Measurements from ENCODE around the gene ZNF302. TPM values are rescaled to one million over a fixed set of nuclear protein-coding genes. Genes with fewer than 3 reads are reported as not detected.
A peak's percentile ranks its signal among the peaks of the same experiment; 100 is the strongest.
"Not testable (repeated sequence)": the region's sequence is repeated elsewhere in the genome, so short reads cannot be mapped to it uniquely, and the experiment has no call there.

The ZNF302 gene
- total RNA-seq, 8 experiments from 2014 or later: 32.0 to 51.6 (median 43.6) TPM

DNA sequence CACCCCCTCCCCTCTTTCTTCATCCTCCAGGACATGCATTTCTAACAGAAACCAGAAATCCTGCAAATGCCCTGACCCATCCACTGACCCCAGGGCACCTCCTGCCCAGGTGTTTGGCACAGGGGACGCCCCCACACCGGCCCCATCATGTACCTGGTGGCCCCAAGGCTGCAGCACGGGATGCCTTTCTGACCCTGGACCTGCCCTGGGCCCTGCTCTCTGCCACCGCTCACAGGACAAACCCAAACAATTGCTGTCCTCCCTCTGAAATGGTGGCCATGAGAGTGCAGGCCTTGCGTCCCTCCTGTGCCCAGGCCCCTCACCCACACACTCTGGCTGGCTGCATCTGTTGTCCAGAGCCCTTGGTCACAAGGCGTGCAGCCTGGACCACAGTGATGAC is 12.6 kb upstream of the ZNF302 start:
- Histone ChIP-seq H3K27ac (no peak overlapping the region), H3K4me1 (replicated peaks in 1 of 2) (no peaks in the 10 kb centered on the region), H3K4me3 (no peak overlapping the region)
- ATAC-seq (replicated peaks in 6 of 8): no peak
- 37% methylated on average over 3 of the region's 6 CpGs; no CpG with 5 or more reads in 9 of the 10 experiments for WGBS, 10 experiments
- in situ Hi-C loops (cut with MboI; ENCODE audit: low pct_unique_long_range_greater_than_20kb in 2 of 9, low sequenced_read_pairs in 9 of 9, unreplicated experiment in 9 of 9): no loop called here

DNA sequence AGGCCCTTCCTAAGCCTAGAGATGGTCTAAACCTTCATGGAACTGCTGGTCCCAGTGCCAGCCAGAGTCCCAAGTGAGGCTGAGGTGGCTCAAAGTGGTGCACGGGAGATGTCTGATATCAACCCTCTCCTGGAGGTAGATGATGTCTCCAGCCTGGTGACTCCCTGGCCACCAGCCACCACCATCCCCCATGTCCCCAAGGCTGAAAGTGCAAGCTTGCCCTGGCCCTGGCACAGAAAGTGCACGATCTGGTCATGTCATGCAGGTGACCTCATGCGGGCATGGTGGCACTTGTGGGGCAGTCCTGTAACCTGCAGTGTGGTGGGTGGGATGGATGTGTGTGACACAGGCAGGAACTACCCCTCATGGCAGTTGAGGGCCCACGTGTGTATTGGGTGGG is 12.2 kb upstream of the ZNF302 start:
- WGBS, 10 experiments: 65 to 86% methylated on average over 1 to 2 of the region's 4 CpGs; no CpG with 5 or more reads in 8 of the 10 experiments
- ATAC-seq (replicated peaks in 6 of 8); H3K4me3 ChIP-seq; H3K27ac ChIP-seq; in situ Hi-C loops (cut with MboI; ENCODE audit: low pct_unique_long_range_greater_than_20kb in 2 of 9, low sequenced_read_pairs in 9 of 9, unreplicated experiment in 9 of 9); H3K4me1 ChIP-seq (replicated peaks in 1 of 2): not testable (repeated sequence)

DNA sequence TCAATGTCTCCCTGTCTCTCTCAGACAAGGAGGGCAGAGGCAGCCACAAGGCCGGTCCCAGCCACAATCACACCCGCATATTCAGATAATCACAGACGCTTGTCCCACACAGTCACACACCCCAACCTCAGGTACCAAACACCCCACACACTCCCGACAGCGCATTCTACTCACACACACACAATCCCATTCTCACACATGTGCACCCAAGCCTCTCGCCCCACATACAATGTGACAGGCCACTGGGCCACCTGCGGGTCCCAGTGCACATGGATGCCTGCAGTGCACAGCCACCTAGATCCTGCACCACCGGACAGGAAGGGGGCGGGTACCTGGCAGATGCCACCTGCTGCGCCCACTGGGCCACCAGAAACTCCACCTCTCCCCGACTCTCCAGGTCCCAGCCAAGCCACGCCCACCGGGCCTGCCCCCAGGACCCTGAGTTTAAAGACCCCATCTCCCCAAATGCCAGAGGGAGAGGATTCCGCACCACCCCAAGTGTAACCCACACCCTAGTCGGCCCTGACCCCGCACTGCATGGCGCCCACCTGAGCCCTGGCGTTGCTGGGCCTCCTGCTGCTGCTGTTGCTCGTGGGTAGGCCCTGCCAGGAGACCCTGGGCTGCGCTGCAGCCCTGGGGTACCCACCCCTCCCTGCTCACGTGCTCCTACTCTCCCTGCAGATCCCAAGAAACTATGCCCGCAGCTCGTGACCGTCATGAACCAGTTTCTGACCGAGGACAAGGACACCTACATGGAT is 11.1 kb upstream of the ZNF302 start:
- WGBS, 10 experiments: 60 to 94% (median 80%) methylated on average over 1 to 11 of the region's 25 CpGs; no CpG with 5 or more reads in 3 of the 10 experiments
- in situ Hi-C loops (cut with MboI; ENCODE audit: low pct_unique_long_range_greater_than_20kb in 2 of 9, low sequenced_read_pairs in 9 of 9, unreplicated experiment in 9 of 9): no loop called here
- ATAC-seq (replicated peaks in 6 of 8): no peak
- H3K27ac ChIP-seq: no peak overlapping the region
- H3K4me3 ChIP-seq: no peak overlapping the region
- no peaks in the 10 kb centered on the region for H3K4me1 ChIP-seq (replicated peaks in 1 of 2)

DNA sequence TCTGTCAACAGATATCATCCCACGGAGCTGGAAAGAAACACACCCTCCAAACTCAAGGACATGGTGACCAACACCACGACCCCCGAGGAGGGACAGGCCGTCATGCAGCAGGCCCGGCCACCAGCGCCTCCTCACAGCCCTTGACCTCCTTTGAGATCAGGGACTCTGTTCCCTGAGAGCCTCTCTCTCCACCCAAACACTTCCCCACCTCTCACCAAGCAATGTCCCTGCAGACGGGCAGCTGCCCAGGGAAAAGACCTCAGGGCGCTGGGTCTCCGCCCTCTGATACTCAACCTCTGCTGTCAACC is 10.6 kb upstream of the ZNF302 start:
- peak in 3 of 8 experiments; percentile 16 to 59 (median 33) for ATAC-seq (replicated peaks in 6 of 8)
- Histone ChIP-seq H3K4me3 (no peak overlapping the region), H3K27ac (no peak overlapping the region), H3K4me1 (replicated peaks in 1 of 2) (no peaks in the 10 kb centered on the region)
- in situ Hi-C loops (cut with MboI; ENCODE audit: low pct_unique_long_range_greater_than_20kb in 2 of 9, low sequenced_read_pairs in 9 of 9, unreplicated experiment in 9 of 9): no loop called here
- 68 to 100% (median 100%) methylated on average over 1 to 4 of the region's 9 CpGs; no CpG with 5 or more reads in 7 of the 10 experiments for WGBS, 10 experiments

DNA sequence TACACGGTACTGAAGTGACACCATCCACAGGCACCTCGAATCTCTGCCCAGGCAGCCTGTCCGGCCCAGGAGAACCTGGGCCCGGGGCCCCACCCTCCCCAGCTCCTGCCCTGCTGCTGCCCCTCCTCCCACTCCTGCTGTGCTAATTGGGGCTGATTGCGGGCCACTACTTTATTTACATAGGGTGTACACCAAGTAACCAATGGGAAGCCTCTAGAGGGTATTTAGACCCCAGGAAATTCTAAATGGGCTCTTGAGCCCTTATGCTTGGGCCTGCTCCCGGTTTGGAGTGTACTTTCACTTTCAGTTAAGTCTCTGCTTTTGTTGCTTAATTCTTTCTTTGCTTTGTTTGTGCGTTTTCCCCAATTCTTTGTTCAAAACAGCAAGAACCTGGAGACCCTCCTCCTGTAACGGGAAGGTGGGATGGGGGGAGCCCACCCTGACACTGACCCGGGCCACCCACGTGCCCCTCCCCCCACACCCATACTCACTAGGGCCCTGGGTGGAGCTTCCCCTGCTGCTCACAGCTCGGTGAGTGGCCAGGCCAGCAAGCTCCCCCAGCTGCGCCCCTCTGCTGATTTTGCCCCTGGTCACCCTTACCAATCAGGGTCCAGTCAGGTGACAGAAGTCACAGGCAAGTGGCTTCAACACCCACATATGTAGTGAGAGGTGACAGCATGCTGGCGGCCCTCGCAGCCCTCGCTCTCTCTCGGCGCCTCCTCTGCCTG is 10.0 kb upstream of the ZNF302 start:
- peak in 3 of 8 experiments; percentile 48 to 72 (median 64) for ATAC-seq (replicated peaks in 6 of 8)
- in situ Hi-C loops (cut with MboI; ENCODE audit: low pct_unique_long_range_greater_than_20kb in 2 of 9, low sequenced_read_pairs in 9 of 9, unreplicated experiment in 9 of 9): no loop called here
- no peak overlapping the region for H3K27ac ChIP-seq
- 0 to 68% (median 28%) methylated on average over 1 to 8 of the region's 17 CpGs; no CpG with 5 or more reads in 6 of the 10 experiments for WGBS, 10 experiments
- no peak overlapping the region for H3K4me3 ChIP-seq
- no peaks in the 10 kb centered on the region for H3K4me1 ChIP-seq (replicated peaks in 1 of 2)

DNA sequence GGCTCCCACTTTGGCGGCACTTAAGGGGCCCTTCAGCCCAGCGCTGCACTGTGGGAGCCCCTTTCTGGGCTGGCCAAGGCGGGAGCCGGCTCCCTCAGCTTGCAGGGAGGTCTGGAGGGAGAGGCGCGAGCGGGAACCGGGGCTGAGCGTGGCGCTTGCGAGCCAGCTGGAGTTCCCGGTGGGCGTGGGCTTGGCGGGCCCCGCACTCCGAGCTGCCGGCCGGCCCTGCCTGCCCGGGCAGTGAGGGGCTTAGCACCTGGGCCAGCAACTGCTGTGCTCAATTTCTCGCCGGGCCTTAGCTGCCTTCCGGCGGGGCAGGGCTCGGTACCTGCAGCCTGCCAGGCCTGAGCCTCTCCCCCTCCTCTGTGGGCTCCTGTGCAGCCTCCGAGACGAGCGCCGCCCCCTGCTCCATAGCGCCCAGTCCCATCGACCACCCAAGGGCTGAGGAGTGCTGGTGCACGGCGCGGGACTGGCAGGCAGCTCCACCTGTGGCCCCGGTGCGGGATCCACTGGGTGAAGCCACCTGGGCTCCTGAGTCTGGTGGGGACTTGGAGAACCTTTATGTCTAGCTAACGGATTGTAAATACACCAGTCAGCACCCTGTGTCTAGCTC is 9.3 kb upstream of the ZNF302 start:
- WGBS, 10 experiments: 100% methylated on average over 2 of the region's 36 CpGs; no CpG with 5 or more reads in 9 of the 10 experiments
- H3K4me1 ChIP-seq (replicated peaks in 1 of 2); in situ Hi-C loops (cut with MboI; ENCODE audit: low pct_unique_long_range_greater_than_20kb in 2 of 9, low sequenced_read_pairs in 9 of 9, unreplicated experiment in 9 of 9); H3K4me3 ChIP-seq; ATAC-seq (replicated peaks in 6 of 8); H3K27ac ChIP-seq: not testable (repeated sequence)

DNA sequence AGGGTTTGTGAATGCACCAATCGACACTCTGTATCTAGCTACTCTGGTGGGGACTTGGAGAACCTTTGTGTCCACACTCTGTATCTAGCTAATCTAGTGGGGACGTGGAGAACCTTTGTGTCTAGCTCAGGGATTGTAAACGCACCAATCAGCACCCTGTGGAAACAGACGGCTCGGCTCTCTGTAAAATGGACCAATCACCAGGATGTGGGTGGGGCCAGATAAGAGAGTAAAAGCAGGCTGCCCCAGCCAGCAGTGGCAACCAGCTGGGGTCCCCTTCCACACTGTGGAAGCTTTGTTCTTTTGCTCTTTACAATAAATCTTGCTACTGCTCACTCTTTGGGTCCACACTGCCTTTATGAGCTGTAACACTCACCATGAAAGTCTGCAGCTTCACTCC is 8.8 kb upstream of the ZNF302 start:
- H3K27ac ChIP-seq; H3K4me3 ChIP-seq; H3K4me1 ChIP-seq (replicated peaks in 1 of 2); in situ Hi-C loops (cut with MboI; ENCODE audit: low pct_unique_long_range_greater_than_20kb in 2 of 9, low sequenced_read_pairs in 9 of 9, unreplicated experiment in 9 of 9); ATAC-seq (replicated peaks in 6 of 8): not testable (repeated sequence)
- no CpG with 5 or more reads among the region's 5 CpGs for WGBS, 10 experiments

DNA sequence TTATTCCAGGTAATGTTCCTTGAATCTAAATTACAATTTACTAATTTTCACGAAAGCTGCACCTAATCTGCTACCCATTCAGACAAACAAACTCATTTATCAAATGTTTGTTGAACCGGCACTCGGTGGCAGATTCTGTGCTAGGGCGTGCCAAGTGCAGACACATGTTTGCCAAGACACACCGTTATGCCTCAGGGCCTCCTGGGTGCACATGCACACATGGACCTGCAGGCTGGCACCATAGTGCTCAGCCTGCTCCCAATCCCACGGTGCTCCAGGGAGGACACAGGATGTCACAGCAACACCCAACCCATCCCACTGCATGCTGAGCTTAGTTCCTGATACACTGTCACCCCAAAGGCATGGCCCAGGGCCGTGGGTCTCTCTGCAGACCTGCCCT is 8.2 kb upstream of the ZNF302 start:
- no peak for ATAC-seq (replicated peaks in 6 of 8)
- Histone ChIP-seq H3K4me3 (no peak overlapping the region), H3K4me1 (replicated peaks in 1 of 2) (no peaks in the 10 kb centered on the region), H3K27ac (no peak overlapping the region)
- 30 to 91% (median 84%) methylated on average over 2 to 4 of the region's 7 CpGs; no CpG with 5 or more reads in 3 of the 10 experiments for WGBS, 10 experiments
- in situ Hi-C loops (cut with MboI; ENCODE audit: low pct_unique_long_range_greater_than_20kb in 2 of 9, low sequenced_read_pairs in 9 of 9, unreplicated experiment in 9 of 9): no loop called here

DNA sequence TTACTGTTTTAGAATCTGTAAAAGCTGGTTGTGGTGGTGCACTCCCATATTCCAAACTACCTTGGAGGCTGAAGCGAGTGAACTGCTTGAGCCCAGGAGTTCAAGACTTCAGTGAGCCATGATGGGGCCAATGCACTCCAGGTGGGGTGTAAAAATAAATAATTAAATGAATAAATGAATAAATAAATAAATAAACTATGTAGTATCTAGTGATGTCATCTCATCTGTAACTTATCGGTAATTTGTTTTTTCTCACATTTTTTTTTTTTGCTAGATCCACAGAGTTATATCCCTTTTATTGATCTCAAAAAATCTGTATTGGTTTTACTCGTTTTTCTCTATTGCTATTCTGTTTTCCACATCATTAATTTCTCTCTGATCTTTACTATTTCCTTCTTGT is 5.5 kb upstream of the ZNF302 start:
- ATAC-seq (replicated peaks in 6 of 8): no peak
- in situ Hi-C loops (cut with MboI; ENCODE audit: low pct_unique_long_range_greater_than_20kb in 2 of 9, low sequenced_read_pairs in 9 of 9, unreplicated experiment in 9 of 9): no loop called here
- peaks cover 3 to 5% of the 10 kb centered on the region in 2 donors for H3K4me1 ChIP-seq (replicated peaks in 1 of 2)
- no peak overlapping the region for H3K27ac ChIP-seq
- WGBS, 10 experiments: 63 to 100% (median 79%) methylated on average over 1 to 3 of the region's 3 CpGs
- no peak overlapping the region for H3K4me3 ChIP-seq

DNA sequence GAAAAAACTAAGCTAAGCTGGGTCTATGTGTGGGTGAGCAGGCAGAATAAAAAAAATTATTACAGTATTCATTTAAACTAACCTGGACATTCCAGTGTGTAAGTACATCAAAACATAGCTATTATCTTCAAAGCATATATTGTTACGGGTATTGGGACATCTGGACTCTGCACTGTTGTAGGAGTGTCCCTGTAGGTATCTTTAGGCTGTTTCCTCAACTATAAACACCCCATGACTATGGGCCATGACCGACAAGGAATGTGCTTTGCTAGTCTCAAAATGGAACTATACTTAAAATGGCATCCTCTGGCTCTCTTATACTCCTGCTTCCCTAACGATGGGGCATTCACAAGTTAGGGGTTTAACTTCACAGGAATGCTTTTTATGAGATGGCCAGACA is 3.9 kb upstream of the ZNF302 start:
- no peak overlapping the region for H3K4me3 ChIP-seq
- in situ Hi-C loops (cut with MboI; ENCODE audit: low pct_unique_long_range_greater_than_20kb in 2 of 9, low sequenced_read_pairs in 9 of 9, unreplicated experiment in 9 of 9): no loop called here
- ATAC-seq (replicated peaks in 6 of 8): no peak
- H3K4me1 ChIP-seq (replicated peaks in 1 of 2): peaks cover 3 to 9% of the 10 kb centered on the region in 2 donors
- 0 to 92% (median 51%) methylated on average over 1 to 3 of the region's 3 CpGs; no CpG with 5 or more reads in 2 of the 10 experiments for WGBS, 10 experiments
- H3K27ac ChIP-seq: no peak overlapping the region

DNA sequence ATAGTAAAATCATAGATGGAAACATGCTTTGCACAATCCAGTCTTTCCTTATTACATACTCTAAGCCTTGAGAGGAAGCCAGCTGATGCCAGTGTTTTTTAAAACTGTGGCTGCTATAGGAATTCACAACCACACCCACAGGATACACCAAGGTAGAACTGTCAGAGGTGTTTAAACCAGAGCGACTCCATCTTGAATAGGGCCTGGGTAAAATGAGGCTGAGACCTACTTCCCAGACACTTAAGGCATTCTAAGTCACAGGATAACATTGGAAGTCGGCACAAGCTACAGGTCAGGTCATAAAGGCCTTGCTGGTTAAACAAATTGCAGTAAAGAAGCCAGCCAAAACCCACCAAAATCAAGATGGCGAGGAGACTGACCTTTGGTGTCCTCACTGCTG is 2.2 kb upstream of the ZNF302 start:
- ATAC-seq (replicated peaks in 6 of 8): no peak
- H3K4me1 ChIP-seq (replicated peaks in 1 of 2): peaks cover 3 to 12% of the 10 kb centered on the region in 2 donors
- WGBS, 10 experiments: 80 to 100% (median 100%) methylated on average over 1 of the region's 3 CpGs; no CpG with 5 or more reads in 5 of the 10 experiments
- no peak overlapping the region for H3K27ac ChIP-seq
- in situ Hi-C loops (cut with MboI; ENCODE audit: low pct_unique_long_range_greater_than_20kb in 2 of 9, low sequenced_read_pairs in 9 of 9, unreplicated experiment in 9 of 9): no loop called here
- H3K4me3 ChIP-seq: no peak overlapping the region

DNA sequence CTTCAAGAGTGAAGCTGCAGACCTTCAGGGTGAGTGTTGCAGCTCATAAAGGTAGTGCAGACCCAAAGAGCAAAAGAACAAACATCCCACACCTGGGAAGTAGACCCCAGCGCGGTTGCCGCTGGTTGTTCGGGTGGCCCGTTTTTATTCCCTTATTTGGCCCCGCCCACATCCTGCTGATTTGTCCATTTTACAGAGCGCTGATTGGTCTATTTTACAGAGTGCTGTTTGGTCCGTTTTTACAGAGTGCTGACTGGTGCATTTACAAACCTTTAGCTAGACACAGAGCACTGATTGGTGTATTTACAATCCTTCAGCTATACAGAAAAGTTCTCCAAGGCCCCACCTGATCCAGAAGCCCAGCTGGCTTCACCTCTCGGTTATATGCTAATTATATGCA is 1.6 kb upstream of the ZNF302 start:
- Histone ChIP-seq H3K27ac (no peak overlapping the region), H3K4me3 (peak overlapping the region in 2 of 5 donors; percentile 94 to 100), H3K4me1 (replicated peaks in 1 of 2) (peaks cover 3 to 12% of the 10 kb centered on the region in 2 donors)
- ATAC-seq (replicated peaks in 6 of 8): no peak
- in situ Hi-C loops (cut with MboI; ENCODE audit: low pct_unique_long_range_greater_than_20kb in 2 of 9, low sequenced_read_pairs in 9 of 9, unreplicated experiment in 9 of 9): no loop called here
- 87 to 100% (median 96%) methylated on average over 2 to 8 of the region's 9 CpGs; no CpG with 5 or more reads in 3 of the 10 experiments for WGBS, 10 experiments

DNA sequence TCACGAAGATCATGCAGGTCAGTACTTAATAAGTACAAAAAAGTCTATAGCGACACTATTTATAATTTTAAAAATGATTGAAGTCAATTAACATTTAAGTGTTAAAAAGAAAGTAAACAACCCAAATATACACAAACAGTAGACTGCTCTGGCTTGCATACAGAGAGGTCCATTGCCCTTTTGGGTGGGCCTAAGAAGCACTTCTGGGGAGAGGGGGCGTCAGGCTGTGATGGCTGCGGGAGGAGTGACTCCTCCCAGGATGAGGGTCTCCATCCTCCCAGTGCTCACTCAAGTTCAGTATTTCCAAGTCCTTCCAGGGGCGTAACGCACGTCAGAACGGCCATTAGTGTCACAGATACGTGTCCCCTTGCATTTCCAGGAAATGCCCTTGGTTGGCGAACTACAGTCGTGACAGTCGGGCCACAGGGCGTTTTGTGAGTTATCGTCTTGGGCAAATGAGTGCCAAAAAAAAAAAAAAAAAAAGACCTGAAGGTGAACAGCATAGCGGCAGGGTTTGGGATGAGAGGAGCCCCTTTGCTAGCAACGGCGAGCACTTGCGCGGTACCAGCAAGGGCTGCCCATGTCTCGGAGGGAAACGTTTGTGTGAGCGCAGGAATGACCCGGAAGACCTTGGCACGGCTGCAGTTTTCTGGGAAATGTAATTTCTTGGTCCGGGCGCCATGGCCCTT is 637 bp upstream of the ZNF302 start, which contains the start of gene SCGB2B2:
SCGB2B2 (minus strand) TSS at position 463 of the 689 bp plus-strand sequence. CDS start 82,596 bp downstream, outside the sequence.
- in situ Hi-C loops (cut with MboI; ENCODE audit: low pct_unique_long_range_greater_than_20kb in 2 of 9, low sequenced_read_pairs in 9 of 9, unreplicated experiment in 9 of 9): no loop called here
- 0 to 45% (median 4%) methylated on average over 3 to 14 of the region's 26 CpGs for WGBS, 10 experiments
- peak within 1 kb of the TSS; percentile 95 to 96 for H3K27ac ChIP-seq
- peak within 1 kb of the TSS; percentile 71 to 100 (median 94) for H3K4me3 ChIP-seq
- peak; percentile 64 to 79 (median 76) for ATAC-seq (replicated peaks in 6 of 8)
- H3K4me1 ChIP-seq (replicated peaks in 1 of 2): peaks cover 3 to 12% of the 10 kb centered on the region in 2 donors
